Measurements from ENCODE around the gene ADAMTS16.
A peak's percentile ranks its signal among the peaks of the same experiment; 100 is the strongest.

The ADAMTS16 gene

GRCh38 chr5:5341531-5342292, 201.6 kb downstream of the ADAMTS16 start:
- H3K9me3 Mint-ChIP-seq = peaks cover 3 to 18% of the 10 kb centered on the region in 2 donors

GRCh38 chr5:5342784-5343183, 202.7 kb downstream of the ADAMTS16 start:
- Mint-ChIP-seq H3K4me1 (peaks cover 10% of the 10 kb centered on the region), H3K27ac (no peak overlapping the region)
- ATAC-seq = no peak

More at GRCh38 chr5:5341531-5342292, 201.6 kb downstream of the ADAMTS16 start:
- Mint-ChIP-seq H3K27ac (no peak overlapping the region), H3K4me1 (peaks cover 6% of the 10 kb centered on the region), H3K4me3 (no peak overlapping the region), H3K27me3 (no peaks in the 10 kb centered on the region)
- DNase-seq = no peak
- no peak for ATAC-seq

GRCh38 chr5:5343568-5343967, 203.4 kb downstream of the ADAMTS16 start:
- no peaks in the 10 kb centered on the region for H3K27me3 Mint-ChIP-seq
- no peak overlapping the region for H3K27ac Mint-ChIP-seq
- DNase-seq (no peak), ATAC-seq (no peak)
- H3K4me3 Mint-ChIP-seq = no peak overlapping the region
- H3K4me1 Mint-ChIP-seq = peaks cover 16% of the 10 kb centered on the region
- peaks cover 3 to 18% of the 10 kb centered on the region in 2 donors for H3K9me3 Mint-ChIP-seq

More at GRCh38 chr5:5342784-5343183, 202.7 kb downstream of the ADAMTS16 start:
- DNase-seq = no peak
- Mint-ChIP-seq H3K27me3 (no peaks in the 10 kb centered on the region), H3K4me3 (no peak overlapping the region), H3K9me3 (peaks cover 3 to 18% of the 10 kb centered on the region in 2 donors)

DNA sequence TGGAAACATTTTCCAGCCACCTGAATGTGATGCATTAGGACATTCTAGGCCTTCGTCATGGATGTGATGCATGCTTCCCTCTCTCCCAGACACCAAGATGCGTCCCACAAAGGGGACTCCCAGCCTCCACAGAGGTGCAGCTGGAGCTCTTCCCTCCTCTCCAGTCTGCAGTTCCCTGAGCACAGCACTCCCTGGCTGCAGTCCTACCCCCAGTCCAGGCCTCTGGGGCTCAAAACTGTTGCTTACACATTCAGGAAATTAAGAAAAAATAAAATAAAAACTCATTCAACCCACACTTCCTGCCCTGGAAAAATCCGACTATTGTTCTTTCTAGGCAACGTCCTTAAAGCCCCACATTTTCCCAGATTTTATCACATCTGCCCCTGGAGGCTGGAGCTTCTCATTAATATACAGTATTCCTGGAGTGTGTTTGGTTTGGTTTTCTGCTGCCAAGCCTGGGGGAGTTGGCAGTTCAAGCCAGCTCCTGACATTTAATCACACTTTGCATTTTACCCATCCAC, 204.0 kb downstream of the ADAMTS16 start:
- no peak for ATAC-seq
- H3K4me1 Mint-ChIP-seq = peaks cover 16% of the 10 kb centered on the region
- H3K9me3 Mint-ChIP-seq = peaks cover 3 to 18% of the 10 kb centered on the region in 2 donors
- peaks cover 1% of the 10 kb centered on the region for H3K27me3 Mint-ChIP-seq
- no peak for DNase-seq
- no peak overlapping the region for H3K4me3 Mint-ChIP-seq
- H3K27ac Mint-ChIP-seq = no peak overlapping the region

DNA sequence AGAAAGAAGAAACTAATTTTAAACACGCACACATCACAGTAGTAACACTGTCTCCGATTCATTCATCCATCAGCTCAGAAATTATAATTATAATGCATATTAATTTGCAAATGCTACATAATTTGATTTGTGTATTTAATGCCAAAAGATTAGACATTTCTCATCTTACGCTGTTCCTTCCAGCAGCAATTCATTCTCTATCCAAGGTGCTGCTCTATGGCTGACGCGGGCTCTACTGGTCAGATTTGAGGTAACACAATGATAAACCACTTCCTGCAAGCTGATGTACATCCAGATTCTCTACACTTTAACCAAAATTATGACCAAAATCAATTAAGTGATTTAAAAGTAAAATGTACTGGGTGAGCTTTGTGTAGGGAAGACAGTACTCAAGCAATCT, 204.5 kb downstream of the ADAMTS16 start:
- Mint-ChIP-seq H3K4me3 (no peak overlapping the region), H3K27me3 (peaks cover 6% of the 10 kb centered on the region), H3K4me1 (peaks cover 16% of the 10 kb centered on the region), H3K27ac (no peak overlapping the region), H3K9me3 (peaks cover 3 to 18% of the 10 kb centered on the region in 2 donors)
- DNase-seq (no peak), ATAC-seq (no peak)

GRCh38 chr5:5347442-5347841, 207.3 kb downstream of the ADAMTS16 start:
- H3K27me3 Mint-ChIP-seq = peaks cover 8% of the 10 kb centered on the region
- H3K4me3 Mint-ChIP-seq = no peak overlapping the region
- H3K4me1 Mint-ChIP-seq = peaks cover 10% of the 10 kb centered on the region
- DNase-seq (no peak), ATAC-seq (no peak)
- H3K9me3 Mint-ChIP-seq = no peaks in the 10 kb centered on the region
- no peak overlapping the region for H3K27ac Mint-ChIP-seq

DNA sequence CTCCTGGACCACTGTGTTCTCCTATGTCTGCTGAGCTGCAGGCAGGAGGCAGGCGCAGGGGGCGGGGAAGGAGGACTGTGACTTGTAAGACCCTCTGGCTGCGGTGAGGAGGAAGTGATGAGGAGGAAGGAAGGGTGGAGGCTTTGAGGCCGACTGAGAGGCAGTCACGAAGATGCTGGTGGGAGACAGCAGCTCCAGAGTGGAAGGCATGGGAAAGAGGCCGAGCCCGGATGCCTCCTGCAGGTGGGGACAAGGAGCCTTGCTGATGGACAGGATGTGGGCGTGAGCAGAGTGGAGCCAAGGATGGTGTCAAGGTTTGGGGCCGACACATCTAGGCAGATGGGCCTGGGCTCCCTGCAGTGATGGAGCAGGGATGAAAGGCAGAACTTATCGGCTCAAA, 208.0 kb downstream of the ADAMTS16 start:
- no peaks in the 10 kb centered on the region for H3K9me3 Mint-ChIP-seq
- no peak for ATAC-seq
- peaks cover 8% of the 10 kb centered on the region for H3K27me3 Mint-ChIP-seq
- H3K27ac Mint-ChIP-seq = peak overlapping the region in 1 of 2 donors; percentile 84
- DNase-seq = no peak
- peaks cover 10% of the 10 kb centered on the region for H3K4me1 Mint-ChIP-seq
- no peak overlapping the region for H3K4me3 Mint-ChIP-seq

DNA sequence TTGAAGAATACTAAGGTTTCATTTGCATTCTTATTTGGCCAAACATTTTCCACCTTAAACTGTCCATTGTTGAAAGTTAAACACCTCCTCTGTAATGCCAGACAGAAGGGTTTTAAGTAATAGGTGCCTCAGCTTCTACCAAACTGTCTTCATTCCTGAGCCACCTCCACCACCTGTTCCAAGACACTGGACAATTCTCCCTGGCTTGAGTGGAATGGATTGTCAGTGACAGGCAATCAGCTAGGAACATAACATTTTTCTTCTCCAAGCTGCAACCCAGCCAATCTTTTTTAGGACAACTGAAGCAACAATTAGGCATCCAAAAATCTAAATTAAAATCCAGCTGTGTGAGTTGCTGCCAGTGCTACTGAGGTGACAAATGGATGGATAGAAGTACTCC, 208.4 kb downstream of the ADAMTS16 start:
- H3K27me3 Mint-ChIP-seq = peaks cover 8% of the 10 kb centered on the region
- H3K4me1 Mint-ChIP-seq = peaks cover 10% of the 10 kb centered on the region
- no peak for DNase-seq
- ATAC-seq = no peak
- H3K9me3 Mint-ChIP-seq = no peaks in the 10 kb centered on the region
- no peak overlapping the region for H3K27ac Mint-ChIP-seq
- H3K4me3 Mint-ChIP-seq = no peak overlapping the region

DNA sequence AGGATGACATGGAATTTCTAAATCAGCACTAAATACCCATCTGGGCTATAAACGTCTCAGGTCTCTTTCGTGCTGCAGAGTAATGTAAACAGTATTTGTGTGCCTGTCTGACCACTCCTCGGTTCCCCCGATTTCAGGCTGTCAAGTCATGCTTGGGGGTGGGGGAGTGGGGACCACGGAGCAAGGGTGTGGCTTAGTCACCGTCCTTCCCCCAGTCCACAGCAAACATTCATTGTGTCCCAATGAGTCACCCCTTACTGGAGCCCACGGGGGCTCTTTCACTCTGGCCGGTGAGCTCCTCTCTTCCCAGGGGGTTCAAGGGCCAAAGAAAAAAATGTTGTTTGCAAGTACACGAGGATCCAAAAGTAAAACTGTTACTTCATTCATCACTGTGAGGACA, 210.0 kb downstream of the ADAMTS16 start:
- no peak overlapping the region for H3K4me3 Mint-ChIP-seq
- peaks cover 10% of the 10 kb centered on the region for H3K4me1 Mint-ChIP-seq

DNA sequence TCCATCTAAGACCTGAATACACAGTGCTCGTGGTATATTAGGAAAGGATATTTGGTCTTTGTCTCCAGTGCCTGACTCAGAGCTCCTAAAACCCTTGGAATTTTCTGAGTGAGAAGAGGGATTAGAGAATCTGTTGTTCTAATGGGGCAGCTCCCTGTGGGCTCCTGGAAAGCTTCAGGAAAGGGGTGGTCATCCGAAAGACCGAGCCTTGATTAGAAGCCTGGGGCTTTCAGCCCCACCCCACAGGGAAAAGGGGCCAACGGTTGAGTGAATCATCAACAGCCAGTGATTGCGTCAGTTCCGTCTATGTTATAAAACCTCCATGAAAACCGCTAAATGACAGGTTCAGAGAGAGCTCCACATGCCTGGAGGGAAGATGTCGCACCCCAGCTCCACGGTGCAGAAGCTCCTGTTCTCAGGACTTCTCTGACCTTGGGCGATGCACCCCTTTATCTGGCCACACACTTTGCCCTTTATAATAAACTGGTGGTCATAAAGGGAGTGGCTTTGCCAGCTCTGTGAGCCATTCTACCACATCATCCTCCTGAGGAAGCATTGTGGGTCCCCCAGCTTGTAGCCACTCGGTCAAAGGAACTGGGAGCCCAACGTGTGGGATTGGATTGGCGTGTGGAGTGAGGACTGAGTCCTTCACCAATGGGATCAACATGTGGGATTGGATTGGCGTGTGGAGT, 211.3 kb downstream of the ADAMTS16 start:
- DNase-seq (no peak), ATAC-seq (no peak)
- no peak overlapping the region for H3K4me3 Mint-ChIP-seq
- peaks cover 8% of the 10 kb centered on the region for H3K27me3 Mint-ChIP-seq
- H3K9me3 Mint-ChIP-seq = no peaks in the 10 kb centered on the region
- H3K27ac Mint-ChIP-seq = peak overlapping the region in 1 of 2 donors; percentile 19
- peaks cover 10% of the 10 kb centered on the region for H3K4me1 Mint-ChIP-seq

More for the DNA sequence above, 210.0 kb downstream of the ADAMTS16 start:
- H3K27ac Mint-ChIP-seq = no peak overlapping the region
- H3K27me3 Mint-ChIP-seq = peaks cover 8% of the 10 kb centered on the region
- no peaks in the 10 kb centered on the region for H3K9me3 Mint-ChIP-seq
- ATAC-seq (no peak), DNase-seq (no peak)

DNA sequence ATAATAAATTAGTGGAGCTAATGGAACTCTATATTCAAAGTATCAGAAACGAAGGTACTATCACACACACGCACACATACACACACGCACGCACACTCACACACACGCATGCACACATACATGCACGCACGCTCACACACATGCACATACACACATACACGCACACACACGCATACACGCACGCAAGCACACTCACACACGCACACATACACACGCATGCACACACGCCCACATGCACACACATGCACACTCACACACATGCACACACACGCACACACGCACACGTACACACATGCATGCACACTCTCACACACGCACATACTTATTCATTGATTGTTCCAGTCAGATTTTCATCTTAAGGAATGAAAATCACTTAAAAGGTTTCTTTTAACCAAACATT, 212.5 kb downstream of the ADAMTS16 start:
- no peak for DNase-seq
- H3K27ac Mint-ChIP-seq = no peak overlapping the region
- H3K4me1 Mint-ChIP-seq = peaks cover 7% of the 10 kb centered on the region
- no peak for ATAC-seq
- no peaks in the 10 kb centered on the region for H3K9me3 Mint-ChIP-seq
- H3K27me3 Mint-ChIP-seq = peaks cover 8% of the 10 kb centered on the region
- H3K4me3 Mint-ChIP-seq = no peak overlapping the region

GRCh38 chr5:5353681-5354080, 213.6 kb downstream of the ADAMTS16 start:
- Mint-ChIP-seq H3K27ac (no peak overlapping the region), H3K4me3 (no peak overlapping the region), H3K27me3 (peaks cover 8% of the 10 kb centered on the region), H3K9me3 (no peaks in the 10 kb centered on the region), H3K4me1 (no peaks in the 10 kb centered on the region)
- no peak for ATAC-seq
- DNase-seq = no peak

GRCh38 chr5:5356765-5357164, 216.6 kb downstream of the ADAMTS16 start:
- H3K9me3 Mint-ChIP-seq = no peaks in the 10 kb centered on the region
- H3K4me1 Mint-ChIP-seq = no peaks in the 10 kb centered on the region
- no peak for DNase-seq
- H3K27me3 Mint-ChIP-seq = no peaks in the 10 kb centered on the region
- H3K27ac Mint-ChIP-seq = peak overlapping the region in 1 of 2 donors; percentile 76
- no peak for ATAC-seq
- no peak overlapping the region for H3K4me3 Mint-ChIP-seq

DNA sequence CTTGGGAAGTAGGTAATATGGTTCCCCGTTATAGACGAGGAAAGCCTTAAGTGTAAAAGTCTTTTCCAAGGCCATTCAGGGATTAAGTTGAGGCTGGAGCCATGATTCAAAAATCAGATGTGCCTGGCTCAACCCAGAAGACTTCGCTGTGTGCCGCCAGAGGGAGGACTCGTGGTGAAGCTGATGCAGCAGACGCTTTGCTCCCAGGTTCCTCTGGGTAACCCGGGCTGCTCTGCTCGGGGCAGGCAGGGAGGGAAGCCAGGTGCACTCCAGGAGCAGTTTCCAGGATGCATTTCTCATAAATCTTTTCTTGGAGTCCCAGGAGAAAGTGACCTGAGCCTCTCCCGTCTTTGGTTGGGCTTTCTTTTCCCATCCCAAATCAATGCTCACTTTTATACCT, 219.5 kb downstream of the ADAMTS16 start:
- no peaks in the 10 kb centered on the region for H3K27me3 Mint-ChIP-seq
- no peak overlapping the region for H3K4me3 Mint-ChIP-seq
- no peaks in the 10 kb centered on the region for H3K4me1 Mint-ChIP-seq
- H3K27ac Mint-ChIP-seq = no peak overlapping the region
- ATAC-seq = no peak
- no peak for DNase-seq
- H3K9me3 Mint-ChIP-seq = no peaks in the 10 kb centered on the region

GRCh38 chr5:5360363-5360940, 220.3 kb downstream of the ADAMTS16 start:
- DNase-seq (no peak), ATAC-seq (no peak)
- no peak overlapping the region for H3K27ac Mint-ChIP-seq
- no peaks in the 10 kb centered on the region for H3K27me3 Mint-ChIP-seq
- H3K4me1 Mint-ChIP-seq = no peaks in the 10 kb centered on the region
- no peak overlapping the region for H3K4me3 Mint-ChIP-seq
- no peaks in the 10 kb centered on the region for H3K9me3 Mint-ChIP-seq

All from stimulated activated naive CD8-positive, alpha-beta T cell treated with anti-CD3 and anti-CD28 coated beads, Interleukin-15, amount 100 ng/mL, for 72 hours (primary cell).